A549 (cell line): ENCODE results near the gene PPM1H. TPM values are rescaled to one million over a fixed set of nuclear protein-coding genes. Genes with fewer than 3 reads are reported as not detected.

Experiments
- ATAC-seq, 2 experiments: fragments of 200-7000 bp in 1 of 2; fragments of >200 bp in 1 of 2; cut with Nextera tagmentation in 1 of 2; cut with Tn5 transposase in 1 of 2; 3 replicates each; pipeline versions ENCODE4 v1.8.0 to v1.9.1; 2018 to 2020; ENCODE audit warnings: mild to moderate bottlenecking in 1 of 2, moderate library complexity in 1 of 2
- CTCF ChIA-PET: fragments of 300-600 bp; sonication (Branson Sonifier 250); formaldehyde crosslinking; extraction: SDS; loops from one replicate; lab custom pipeline; 2021; ENCODE audit warnings: antibody characterized with exemption, inconsistent platforms; lab: Yijun Ruan, JAX
- POLR2A ChIA-PET: fragments of 350-600 bp; formaldehyde crosslinking; extraction: SDS; loops from one replicate; lab custom pipeline; 2021; ENCODE audit warnings: antibody characterized with exemption, inconsistent platforms; lab: Yijun Ruan, JAX
- DNase-seq, 2 experiments: peaks; one replicate each; pipeline versions ENCODE4 v3.0.0 to v3.0.0-alpha.2; 2011 to 2016; ENCODE audit warnings: low read depth in 1 of 2, low spot score in 1 of 2
- FAIRE-seq: peaks from 2 replicates; lab custom pipeline; 2011; peaks lifted over from hg19 to GRCh38; lab: Jason Lieb, UNC
- H3K27ac ChIP-seq, 2 experiments: fragments of >200 bp; sonication (Bioruptor Twin); formaldehyde crosslinking; 3 replicates each; pipeline ENCODE4 v1.5.1; 2016 to 2017
- H3K4me1 ChIP-seq: fragments of >200 bp; sonication (Bioruptor Twin); formaldehyde crosslinking; 3 replicates; pipeline ENCODE4 v1.6.1; 2016
- H3K4me2 ChIP-seq: fragments of >200 bp; sonication (Bioruptor Twin); formaldehyde crosslinking; 3 replicates; pipeline ENCODE4 v1.6.1; 2016
- H3K4me3 ChIP-seq: fragments of >200 bp; sonication (Bioruptor Twin); formaldehyde crosslinking; 3 replicates; pipeline ENCODE4 v1.5.1; 2016
- H3K9me3 ChIP-seq: fragments of >200 bp; sonication (Bioruptor Twin); formaldehyde crosslinking; 3 replicates; pipeline ENCODE4 v1.6.1; 2016
- CBX8 ChIP-seq: fragments of 200-600 bp; sonication (generic); IDR thresholded peaks from 2 replicates; pipeline ENCODE4 v1.6.1; 2016
- CHD2 ChIP-seq: fragments of 150-350 bp; IDR thresholded peaks from 2 replicates; pipeline ENCODE4 v1.6.1; 2014; ENCODE audit warnings: low read length; ENCODE audit not compliant: partially characterized antibody
- CTCF ChIP-seq: fragments of >200 bp; sonication (Bioruptor Twin); formaldehyde crosslinking; IDR thresholded peaks from 3 replicates; pipeline ENCODE4 v1.5.1; 2016
- E2F6 ChIP-seq: IDR thresholded peaks from 2 replicates; pipeline ENCODE4 v1.6.1; 2012; ENCODE audit warnings: low read depth, borderline replicate concordance
- EHF ChIP-seq: fragments of 250-450 bp; sonication (Bioruptor Pico); IDR thresholded peaks from 2 replicates; pipeline ENCODE4 v1.5.0; 2020; ENCODE audit warnings: mild to moderate bottlenecking
- FOSL2 ChIP-seq, 2 experiments: fragments of 450-650 bp in 1 of 2; fragments of >200 bp in 1 of 2; sonication (Bioruptor Twin) in 1 of 2; formaldehyde crosslinking; IDR thresholded peaks; 2 replicates each; pipeline versions ENCODE4 v1.5.0 to v1.6.1; 2016 to 2020; ENCODE audit warnings: mild to moderate bottlenecking in 1 of 2, moderate library complexity in 1 of 2
- GATA3 ChIP-seq: IDR thresholded peaks from 2 replicates; pipeline ENCODE4 v1.6.1; 2012; ENCODE audit warnings: borderline replicate concordance
- HMGXB4 ChIP-seq: fragments of 250-450 bp; sonication (Bioruptor Pico); IDR thresholded peaks from 2 replicates; pipeline ENCODE4 v1.5.0; 2021; ENCODE audit warnings: mild to moderate bottlenecking, moderate library complexity, borderline replicate concordance
- HOXB13 ChIP-seq: fragments of 250-450 bp; sonication (Bioruptor Pico); IDR thresholded peaks from 2 replicates; pipeline ENCODE4 v1.5.0; 2020; ENCODE audit warnings: low read depth, mild to moderate bottlenecking, moderate library complexity
- JUN ChIP-seq, 2 experiments: fragments of >200 bp; sonication (Bioruptor Twin); formaldehyde crosslinking; IDR thresholded peaks; 2 replicates in 1 of 2; 3 replicates in 1 of 2; pipeline ENCODE4 v1.6.1; 2016 to 2017
- KDM1A ChIP-seq: fragments of 200-600 bp; sonication (generic); IDR thresholded peaks from 2 replicates; pipeline ENCODE4 v1.6.1; 2016; ENCODE audit warnings: low read depth, mild to moderate bottlenecking
- KDM5A ChIP-seq: fragments of 200-600 bp; sonication (generic); IDR thresholded peaks from 2 replicates; pipeline ENCODE4 v1.6.1; 2016; ENCODE audit warnings: antibody characterized with exemption, mild to moderate bottlenecking
- NFE2L2 ChIP-seq: fragments of 150-350 bp; conservative IDR thresholded peaks from 2 replicates; pipeline ENCODE4 v1.6.1; 2014; ENCODE audit warnings: low read length
- NR3C1 ChIP-seq: fragments of >200 bp; sonication (Bioruptor Twin); formaldehyde crosslinking; IDR thresholded peaks from 3 replicates; pipeline ENCODE4 v1.6.1; 2017
- PBX3 ChIP-seq: IDR thresholded peaks from 2 replicates; pipeline ENCODE4 v1.6.1; 2012
- RAD21 ChIP-seq, 2 experiments: fragments of >200 bp in 1 of 2; sonication (Bioruptor Twin) in 1 of 2; formaldehyde crosslinking in 1 of 2; IDR thresholded peaks in 1 of 2; conservative IDR thresholded peaks in 1 of 2; 2 replicates in 1 of 2; 3 replicates in 1 of 2; pipeline ENCODE4 v1.6.1; 2012 to 2018; ENCODE audit warnings: inconsistent platforms in 1 of 2
- RARB ChIP-seq: fragments of 250-450 bp; sonication (Bioruptor Pico); IDR thresholded peaks from 2 replicates; pipeline ENCODE4 v1.8.0; 2021; ENCODE audit warnings: mild to moderate bottlenecking, moderate library complexity
- TFCP2L1 ChIP-seq: fragments of 250-450 bp; sonication (Bioruptor Pico); IDR thresholded peaks from 2 replicates; pipeline ENCODE4 v1.5.0; 2021; ENCODE audit warnings: mild to moderate bottlenecking
- USF2 ChIP-seq: fragments of 450-650 bp; IDR thresholded peaks from 2 replicates; pipeline ENCODE4 v1.6.1; 2014; ENCODE audit warnings: antibody characterized with exemption
- ZFP36 ChIP-seq: fragments of 450-650 bp; IDR thresholded peaks from 2 replicates; pipeline ENCODE4 v1.6.1; 2014; ENCODE audit warnings: borderline replicate concordance; ENCODE audit not compliant: partially characterized antibody
- WGBS: methylation state at CpG from one replicate; pipeline ENCODE4 v1.1.6; 2017; ENCODE audit errors: missing lambda C conversion rate; 5-methylcytosine and 5-hydroxymethylcytosine counted together
- polyA plus RNA-seq, 4 experiments: library from polyadenylated mRNA; depleted of rRNA in 3 of 4; stranded (reverse); fragments of >200 nt; fragmentation: RNase III in 1 of 4; extraction: RNeasy Plus Mini Kit Qiagen cat#74134 plus additional on column Dnase treatment in 1 of 4; gene quantifications; 2 replicates in 3 of 4; 3 replicates in 1 of 4; pipeline ENCODE4 v1.2.3, GENCODE V29; 2011 to 2017

The PPM1H gene
- polyA plus RNA-seq, 2 of the 4 experiments (the other 2 are of a cell fraction), result 7.8 TPM

GRCh38 chr12:62802984-62803383, 132.0 kb downstream of the PPM1H start:
- no peak overlapping the region for H3K4me3 ChIP-seq
- H3K4me1 ChIP-seq, result peaks cover 19% of the 10 kb centered on the region
- FAIRE-seq (no peak), DNase-seq (no peak), ATAC-seq (no peak)
- no peak overlapping the region for H3K4me2 ChIP-seq
- H3K27ac ChIP-seq, result no peak overlapping the region
- ChIA-PET CTCF (interaction anchor here (0.6 to 2.6 kb wide), 8 partner anchors 9 to 365 kb away, joined by 3 to 17 read pairs (median 6); no protein-coding TSS in a partner anchor), POLR2A (no interaction called here)
- TF ChIP-seq E2F6 (no peak), GATA3 (no peak), KDM5A (no peak), NR3C1 (no peak), HMGXB4 (CRISPR knock-in tag) (no peak), PBX3 (no peak), TFCP2L1 (CRISPR knock-in tag) (no peak), HOXB13 (CRISPR knock-in tag) (no peak), RAD21 (conservative IDR thresholded peaks at IDR 0.05 in 1 of 2, IDR thresholded peaks at IDR 0.05 in 1 of 2) (peak; percentile 12 to 58; a peak in 2 of 5 replicates), NFE2L2 (no peak), EHF (no peak), CHD2 (no peak), ZFP36 (no peak), RARB (CRISPR knock-in tag) (no peak), USF2 (no peak), CTCF (0 out of 3 replicates have a peak, but pooled peaks have one; percentile 9), CBX8 (no peak)
- no peaks in the 10 kb centered on the region for H3K9me3 ChIP-seq
- 86% methylated on average over 4 of the region's 4 CpGs for WGBS

GRCh38 chr12:62802321-62802720, 132.6 kb downstream of the PPM1H start:
- ChIA-PET CTCF (interaction anchor here (0.7 to 3.8 kb wide), 8 partner anchors 8 to 365 kb away, joined by 3 to 25 read pairs (median 6); no protein-coding TSS in a partner anchor), POLR2A (no interaction called here)
- DNase-seq (no peak), FAIRE-seq (no peak), ATAC-seq (no peak)
- Histone ChIP-seq H3K4me1 (peaks cover 19% of the 10 kb centered on the region), H3K9me3 (no peaks in the 10 kb centered on the region), H3K4me2 (no peak overlapping the region), H3K4me3 (no peak overlapping the region), H3K27ac (0 out of 6 replicates have a peak overlapping the region, but pooled peaks of 1 of the 2 experiments have one; percentile 14)
- TF ChIP-seq JUN (IDR thresholded peaks at IDR 0.05) (no peak), KDM1A (no peak), FOSL2 (IDR thresholded peaks at IDR 0.05) (no peak), FOSL2 (CRISPR knock-in tag; IDR thresholded peaks at IDR 0.05) (no peak)
- 89% methylated on average over 7 of the region's 7 CpGs for WGBS
